ENCODE data around the gene NEK11. TPM values are rescaled to one million over a fixed set of nuclear protein-coding genes. Genes with fewer than 3 reads are reported as not detected.

NEK11 gene
- total and polyA plus RNA-seq, 10 donors = 0.77 to 5.9 (median 3.4) TPM

DNA sequence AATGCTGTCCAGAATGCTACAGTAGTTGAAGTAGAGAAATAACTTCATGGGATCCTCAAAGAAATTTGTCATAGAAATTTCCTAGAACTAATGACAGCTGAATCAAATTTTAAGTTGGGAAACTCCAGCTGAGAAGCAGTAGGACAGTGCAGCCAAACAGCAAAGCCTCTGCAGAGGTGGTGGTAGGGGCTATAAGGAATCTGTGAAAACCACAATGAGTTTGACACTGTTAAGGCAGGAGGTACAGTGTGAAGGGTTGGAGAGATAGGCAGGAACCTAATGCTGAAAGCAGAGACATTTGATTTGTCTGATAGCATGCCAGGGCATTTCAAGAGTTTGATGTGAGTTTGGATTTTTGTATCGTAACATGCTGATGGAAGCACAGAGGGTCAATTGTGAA is 22.1 kb upstream of the NEK11 start:
- no peak for DNase-seq
- Histone ChIP-seq H3K4me3 (no peak overlapping the region), H3K36me3 (peaks cover 0 to 91% (median 7%) of the 10 kb centered on the region in 6 donors), H3K27me3 (replicated peaks in 1 of 7) (no peaks in the 10 kb centered on the region), H3K9me3 (no peaks in the 10 kb centered on the region), H3K4me1 (no peaks in the 10 kb centered on the region), H3K27ac (no peak overlapping the region)
- WGBS, 5 donors = 88 to 100% (median 92%) methylated on average over 1 of the region's 1 CpG
- intact Hi-C loops (cut with DNase I; ENCODE audit: low total_unique reads) = no loop called here
- no peak for TF ChIP-seq POLR2AphosphoS5 (IDR thresholded peaks at IDR 0.05)

DNA sequence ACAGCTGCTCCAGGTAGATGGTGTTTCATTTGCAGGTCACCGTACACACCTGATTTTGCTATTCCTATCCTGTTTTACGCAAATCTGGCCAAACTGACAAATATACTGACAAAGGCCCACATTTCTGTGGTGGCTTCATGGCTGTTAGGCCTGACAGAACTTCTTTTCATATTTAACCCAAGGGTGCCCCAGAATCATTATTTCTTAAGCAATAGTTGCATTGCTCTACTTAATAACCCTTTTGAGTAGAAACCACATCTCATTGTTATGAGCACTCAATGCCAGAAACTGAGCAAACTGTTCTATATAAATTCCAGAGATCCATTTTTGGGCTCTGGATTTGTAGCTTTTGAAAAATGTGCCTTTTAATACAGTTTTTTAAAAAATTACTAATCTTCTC is 19.4 kb upstream of the NEK11 start:
- H3K36me3 ChIP-seq = peaks cover 0 to 91% (median 8%) of the 10 kb centered on the region in 6 donors
- TF ChIP-seq POLR2AphosphoS5 (IDR thresholded peaks at IDR 0.05) = no peak
- TF ChIP-seq POLR2A (IDR thresholded peaks at IDR 0.05) = no peak
- TF ChIP-seq, protein P1, sequence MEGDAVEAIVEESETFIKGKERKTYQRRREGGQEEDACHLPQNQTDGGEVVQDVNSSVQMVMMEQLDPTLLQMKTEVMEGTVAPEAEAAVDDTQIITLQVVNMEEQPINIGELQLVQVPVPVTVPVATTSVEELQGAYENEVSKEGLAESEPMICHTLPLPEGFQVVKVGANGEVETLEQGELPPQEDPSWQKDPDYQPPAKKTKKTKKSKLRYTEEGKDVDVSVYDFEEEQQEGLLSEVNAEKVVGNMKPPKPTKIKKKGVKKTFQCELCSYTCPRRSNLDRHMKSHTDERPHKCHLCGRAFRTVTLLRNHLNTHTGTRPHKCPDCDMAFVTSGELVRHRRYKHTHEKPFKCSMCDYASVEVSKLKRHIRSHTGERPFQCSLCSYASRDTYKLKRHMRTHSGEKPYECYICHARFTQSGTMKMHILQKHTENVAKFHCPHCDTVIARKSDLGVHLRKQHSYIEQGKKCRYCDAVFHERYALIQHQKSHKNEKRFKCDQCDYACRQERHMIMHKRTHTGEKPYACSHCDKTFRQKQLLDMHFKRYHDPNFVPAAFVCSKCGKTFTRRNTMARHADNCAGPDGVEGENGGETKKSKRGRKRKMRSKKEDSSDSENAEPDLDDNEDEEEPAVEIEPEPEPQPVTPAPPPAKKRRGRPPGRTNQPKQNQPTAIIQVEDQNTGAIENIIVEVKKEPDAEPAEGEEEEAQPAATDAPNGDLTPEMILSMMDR (IDR thresholded peaks at IDR 0.05 in 8 of 11, conservative IDR thresholded peaks at IDR 0.05 in 3 of 11) = no peak
- 93 to 98% (median 96%) methylated on average over 2 of the region's 2 CpGs for WGBS, 5 donors
- no peaks in the 10 kb centered on the region for H3K9me3 ChIP-seq
- no peak overlapping the region for H3K4me3 ChIP-seq
- intact Hi-C loops (cut with DNase I; ENCODE audit: low total_unique reads) = no loop called here
- DNase-seq = no peak
- no peak overlapping the region for H3K27ac ChIP-seq
- no peaks in the 10 kb centered on the region for H3K4me1 ChIP-seq
- no peaks in the 10 kb centered on the region for H3K27me3 ChIP-seq (replicated peaks in 1 of 7)

DNA sequence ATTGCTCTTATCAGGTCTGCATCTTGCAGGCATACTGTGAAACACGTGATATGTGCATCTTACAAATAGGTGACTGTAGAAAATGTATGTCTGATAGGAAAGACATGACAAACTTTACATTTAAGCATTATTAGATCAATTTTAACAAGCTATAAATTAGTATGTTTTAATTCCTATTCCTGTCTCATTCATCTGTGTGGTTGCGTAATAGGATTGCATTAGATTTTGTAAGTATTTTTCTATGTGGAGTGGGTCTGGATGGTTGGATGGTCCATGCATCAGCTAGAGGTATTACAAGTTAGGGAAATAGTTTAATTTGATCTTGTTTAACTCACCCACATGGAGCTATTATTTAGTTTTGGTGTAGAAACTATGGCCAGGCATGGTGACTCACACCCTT is 18.9 kb upstream of the NEK11 start:
- no peak overlapping the region for H3K4me3 ChIP-seq
- no peak overlapping the region for H3K27ac ChIP-seq
- TF ChIP-seq, protein P1 (IDR thresholded peaks at IDR 0.05 in 8 of 11, conservative IDR thresholded peaks at IDR 0.05 in 3 of 11) = no peak
- no peak for TF ChIP-seq POLR2AphosphoS5 (IDR thresholded peaks at IDR 0.05)
- 91 to 99% (median 98%) methylated on average over 2 of the region's 2 CpGs for WGBS, 5 donors
- intact Hi-C loops (cut with DNase I; ENCODE audit: low total_unique reads) = no loop called here
- no peaks in the 10 kb centered on the region for H3K4me1 ChIP-seq
- peaks cover 0 to 91% (median 12%) of the 10 kb centered on the region in 6 donors for H3K36me3 ChIP-seq
- no peak for DNase-seq
- no peaks in the 10 kb centered on the region for H3K9me3 ChIP-seq
- H3K27me3 ChIP-seq (replicated peaks in 1 of 7) = no peaks in the 10 kb centered on the region

DNA sequence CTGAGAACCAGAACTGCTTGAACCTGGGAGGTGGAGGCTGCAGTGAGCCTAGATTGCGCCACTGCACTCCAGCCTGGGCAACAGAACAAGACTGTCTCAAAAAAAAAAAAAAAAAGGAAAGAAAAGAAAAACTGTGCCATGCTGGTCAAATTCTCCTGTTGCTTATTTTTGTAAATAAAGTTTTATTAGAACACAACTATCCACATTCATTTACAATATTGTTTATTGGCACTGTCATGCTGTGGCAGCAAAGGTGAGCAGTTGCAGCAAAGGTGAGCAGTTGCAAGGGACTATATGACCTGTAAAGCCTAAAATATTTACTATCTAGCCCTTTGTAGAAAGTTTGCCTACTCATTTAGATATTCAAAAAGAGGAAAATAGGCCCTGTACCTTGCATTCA is 18.4 kb upstream of the NEK11 start:
- intact Hi-C loops (cut with DNase I; ENCODE audit: low total_unique reads) = no loop called here
- no peaks in the 10 kb centered on the region for H3K4me1 ChIP-seq
- H3K9me3 ChIP-seq = no peaks in the 10 kb centered on the region
- H3K27ac ChIP-seq = no peak overlapping the region
- peaks cover 0 to 91% (median 15%) of the 10 kb centered on the region in 6 donors for H3K36me3 ChIP-seq
- 96 to 100% (median 100%) methylated on average over 1 of the region's 1 CpG for WGBS, 5 donors
- no peaks in the 10 kb centered on the region for H3K27me3 ChIP-seq (replicated peaks in 1 of 7)
- no peak for DNase-seq
- H3K4me3 ChIP-seq = no peak overlapping the region
- TF ChIP-seq, protein P1 (IDR thresholded peaks at IDR 0.05 in 8 of 11, conservative IDR thresholded peaks at IDR 0.05 in 3 of 11) = no peak
- TF ChIP-seq POLR2AphosphoS5 (IDR thresholded peaks at IDR 0.05) (no peak), POLR2A (IDR thresholded peaks at IDR 0.05) (no peak)

DNA sequence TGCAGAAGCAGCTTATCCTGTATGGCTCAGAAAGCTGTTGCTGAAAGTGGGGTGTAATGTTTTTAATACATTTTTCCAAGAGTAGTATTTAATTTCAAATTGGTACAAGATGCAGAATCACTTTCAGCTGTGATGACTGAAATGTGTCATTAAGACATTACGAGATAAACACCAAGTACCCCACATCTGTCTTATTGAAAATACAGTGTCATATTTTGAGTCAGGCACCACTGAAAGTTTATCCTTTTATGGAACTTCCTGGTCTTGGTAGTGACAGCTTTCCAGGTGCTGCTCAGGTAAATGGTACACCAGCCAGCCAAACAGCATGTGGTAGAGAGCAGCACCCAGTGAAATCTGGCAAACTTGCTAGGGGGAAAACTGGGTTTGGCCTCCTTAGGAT is 17.0 kb upstream of the NEK11 start:
- WGBS, 5 donors = 72 to 93% (median 76%) methylated on average over 1 of the region's 1 CpG
- TF ChIP-seq POLR2A (IDR thresholded peaks at IDR 0.05) (no peak), POLR2AphosphoS5 (IDR thresholded peaks at IDR 0.05) (no peak)
- TF ChIP-seq, protein P1 (IDR thresholded peaks at IDR 0.05 in 8 of 11, conservative IDR thresholded peaks at IDR 0.05 in 3 of 11) = no peak
- H3K27me3 ChIP-seq (replicated peaks in 1 of 7) = no peaks in the 10 kb centered on the region
- no peak overlapping the region for H3K27ac ChIP-seq
- peaks cover 0 to 93% (median 26%) of the 10 kb centered on the region in 6 donors for H3K36me3 ChIP-seq
- no peaks in the 10 kb centered on the region for H3K9me3 ChIP-seq
- no peak for DNase-seq
- H3K4me3 ChIP-seq = no peak overlapping the region
- intact Hi-C loops (cut with DNase I; ENCODE audit: low total_unique reads) = no loop called here
- no peaks in the 10 kb centered on the region for H3K4me1 ChIP-seq
